COLO829 (cell line): ENCODE results near the gene BSN.

Source experiments
- DNase-seq: peaks from one replicate; pipeline ENCODE4 v3.0.0; 2012; ENCODE audit warnings: low spot score

The BSN gene

GRCh38 chr3:49656541-49657112, 102.3 kb downstream of the BSN start:
- DNase-seq: no peak

DNA sequence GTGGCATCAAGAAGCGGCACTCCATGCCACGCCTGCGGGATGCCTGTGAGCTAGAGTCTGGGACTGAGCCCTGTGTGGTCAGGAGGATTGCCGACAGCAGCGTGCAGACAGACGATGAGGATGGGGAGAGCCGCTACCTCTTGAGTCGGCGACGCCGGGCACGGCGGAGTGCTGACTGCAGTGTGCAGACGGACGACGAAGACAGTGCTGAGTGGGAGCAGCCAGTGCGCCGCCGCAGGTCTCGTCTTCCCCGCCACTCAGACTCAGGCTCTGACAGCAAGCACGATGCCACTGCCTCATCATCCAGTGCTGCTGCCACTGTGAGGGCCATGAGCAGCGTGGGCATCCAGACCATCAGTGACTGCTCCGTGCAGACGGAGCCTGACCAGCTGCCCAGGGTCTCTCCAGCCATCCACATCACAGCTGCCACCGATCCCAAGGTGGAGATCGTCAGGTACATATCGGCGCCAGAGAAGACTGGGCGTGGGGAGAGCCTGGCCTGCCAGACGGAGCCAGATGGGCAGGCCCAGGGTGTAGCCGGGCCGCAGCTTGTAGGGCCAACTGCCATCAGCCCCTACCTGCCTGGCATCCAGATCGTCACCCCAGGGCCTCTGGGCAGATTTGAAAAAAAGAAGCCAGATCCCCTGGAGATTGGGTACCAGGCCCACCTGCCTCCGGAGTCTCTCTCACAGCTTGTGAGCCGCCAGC, 103.1 kb downstream of the BSN start:
- no peak for DNase-seq

- DNase-seq: no peak
These were observed 104.4 kb downstream of the BSN start for GRCh38 chr3:49658711-49659110.

- no peak for DNase-seq
These were observed 105.5 kb downstream of the BSN start for GRCh38 chr3:49659756-49660155.

- DNase-seq: no peak
These were observed 107.0 kb downstream of the BSN start for GRCh38 chr3:49661281-49661680.

GRCh38 chr3:49662021-49662420, 107.7 kb downstream of the BSN start:
- DNase-seq: no peak

DNA sequence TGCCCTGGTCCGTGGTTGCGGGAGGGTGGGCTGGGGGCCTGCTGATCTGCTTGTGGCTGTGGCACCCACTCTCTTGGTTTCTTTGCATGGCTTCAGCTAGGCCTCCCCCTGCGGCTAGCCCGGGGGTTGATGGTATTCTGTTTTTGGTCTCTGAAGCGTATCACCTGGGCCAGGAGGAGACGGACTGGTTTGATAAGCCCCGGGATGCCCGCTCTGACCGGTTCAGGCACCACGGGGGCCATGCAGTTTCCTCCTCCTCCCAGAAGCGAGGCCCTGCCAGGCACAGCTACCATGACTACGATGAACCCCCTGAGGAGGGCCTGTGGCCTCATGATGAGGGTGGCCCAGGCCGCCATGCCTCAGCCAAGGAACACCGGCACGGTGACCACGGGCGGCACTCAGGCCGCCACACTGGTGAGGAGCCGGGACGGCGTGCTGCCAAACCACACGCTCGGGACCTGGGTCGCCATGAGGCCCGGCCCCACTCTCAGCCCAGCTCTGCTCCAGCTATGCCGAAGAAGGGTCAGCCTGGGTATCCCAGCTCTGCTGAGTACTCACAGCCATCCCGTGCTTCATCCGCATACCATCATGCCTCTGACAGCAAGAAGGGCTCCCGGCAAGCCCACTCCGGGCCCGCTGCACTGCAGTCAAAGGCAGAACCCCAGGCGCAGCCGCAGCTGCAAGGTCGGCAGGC, 108.6 kb downstream of the BSN start:
- DNase-seq: no peak

DNA sequence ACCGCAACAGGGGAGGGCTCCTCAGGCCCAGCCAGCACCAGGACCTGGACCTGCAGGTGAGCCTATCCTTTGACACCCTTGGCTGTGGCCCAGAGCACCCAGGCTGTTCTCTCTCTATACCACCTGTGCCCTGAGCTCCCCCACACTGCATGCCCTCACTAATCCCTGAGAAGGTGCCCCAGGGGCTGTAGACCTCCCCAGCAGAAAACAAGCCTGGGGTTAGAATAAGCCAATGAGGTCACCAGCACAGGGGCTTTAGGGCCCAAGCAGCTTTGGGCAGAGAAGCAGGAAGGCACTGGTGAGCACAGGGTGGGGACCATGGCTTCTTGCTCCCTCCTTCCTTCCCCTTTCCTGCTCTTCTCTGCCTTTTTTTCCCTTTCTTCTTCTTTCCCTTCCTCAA, 109.6 kb downstream of the BSN start:
- no peak for DNase-seq

- no peak for DNase-seq
These were observed 110.0 kb downstream of the BSN start for GRCh38 chr3:49664300-49664699.

DNA sequence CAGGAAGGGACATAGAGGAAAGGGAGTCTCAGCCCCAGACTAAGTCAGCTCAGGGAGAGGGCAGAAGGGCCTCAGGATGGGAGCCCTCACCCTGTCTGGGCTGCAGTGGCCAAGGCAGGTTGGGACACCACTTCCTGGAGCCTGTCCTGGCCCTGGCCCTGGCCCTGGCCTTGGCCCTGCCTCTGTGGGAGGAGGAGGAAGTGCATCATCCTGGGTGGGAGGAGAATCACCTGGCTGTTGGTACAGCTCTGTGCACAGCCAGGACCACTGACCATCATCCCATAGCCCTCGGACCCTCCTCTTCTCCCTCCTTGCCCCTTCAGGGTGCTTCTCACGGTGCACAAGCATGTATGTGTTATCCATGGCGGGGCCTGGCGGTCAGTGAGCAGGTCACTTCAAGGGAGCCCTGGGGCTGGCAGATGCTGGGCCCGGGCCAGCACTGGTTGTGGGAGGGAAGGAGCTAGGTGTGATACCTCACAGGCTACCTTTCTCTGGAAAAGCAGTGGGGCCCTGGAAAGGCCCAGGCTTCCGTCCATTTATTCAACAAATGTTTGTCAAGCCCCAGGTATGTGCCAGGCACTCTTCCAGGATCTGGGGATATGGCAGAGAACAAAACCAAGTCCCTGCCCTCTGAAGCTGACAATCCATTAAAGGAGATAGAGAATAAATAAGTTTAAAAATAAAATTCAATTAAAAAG, 111.7 kb downstream of the BSN start:
- no peak for DNase-seq

- no peak for DNase-seq
These were observed 112.3 kb downstream of the BSN start for GRCh38 chr3:49666592-49666991.

DNA sequence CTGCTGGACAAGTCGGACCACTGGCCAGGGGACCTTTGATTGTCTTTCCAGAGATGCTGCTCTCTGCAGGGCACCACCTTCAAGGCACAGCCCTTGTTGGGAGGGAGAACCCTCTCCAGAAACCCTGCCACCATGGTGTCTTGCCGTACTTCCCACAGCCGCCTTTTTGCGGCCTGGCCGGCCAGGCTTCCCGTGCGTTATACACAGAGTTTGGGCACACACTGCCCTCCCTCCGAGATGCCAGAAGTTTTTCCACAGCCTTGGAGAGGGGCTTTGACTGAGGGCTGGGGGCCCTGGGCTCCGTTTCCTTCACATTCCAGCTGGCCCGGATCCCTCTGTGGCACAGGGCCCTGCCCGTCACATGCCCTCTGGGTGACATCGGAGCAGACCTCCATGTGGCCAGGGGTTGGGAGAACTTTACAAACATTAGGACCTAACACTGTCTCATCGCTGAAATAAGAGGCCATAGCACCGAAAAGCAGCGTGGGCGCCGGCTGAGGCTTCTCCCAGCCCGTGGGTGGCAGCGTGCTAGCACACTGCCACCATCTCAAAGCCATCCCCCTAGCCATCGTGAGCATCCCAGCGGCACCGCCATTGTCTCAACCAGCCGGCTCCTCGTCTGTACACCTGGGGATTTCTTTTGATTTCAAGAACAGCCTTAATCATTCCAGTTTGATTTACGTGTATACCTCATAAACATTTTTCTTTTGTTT, 113.6 kb downstream of the BSN start:
- no peak for DNase-seq

GRCh38 chr3:49668414-49668797, 114.1 kb downstream of the BSN start:
- DNase-seq: no peak

- no peak for DNase-seq
These were observed 114.6 kb downstream of the BSN start for GRCh38 chr3:49668861-49669260.

GRCh38 chr3:49669352-49669751, 115.1 kb downstream of the BSN start:
- no peak for DNase-seq

DNA sequence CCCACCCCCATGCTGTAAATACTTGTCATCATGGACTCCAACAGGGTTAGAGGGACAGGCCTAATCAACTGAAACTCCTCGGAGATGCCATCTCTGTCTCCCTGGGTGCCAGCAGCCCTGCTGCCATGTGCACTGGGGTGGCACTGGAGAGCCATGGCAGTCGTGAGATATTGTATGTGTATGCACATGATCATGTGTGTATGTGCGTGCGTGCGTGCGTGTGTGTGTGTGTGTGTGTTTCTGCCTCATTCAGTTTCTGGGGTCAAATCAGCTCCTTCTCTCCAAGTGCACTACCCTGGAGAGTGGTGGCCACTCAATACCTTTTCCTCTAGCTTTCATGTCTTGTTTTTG, 116.6 kb downstream of the BSN start:
- DNase-seq: no peak

DNA sequence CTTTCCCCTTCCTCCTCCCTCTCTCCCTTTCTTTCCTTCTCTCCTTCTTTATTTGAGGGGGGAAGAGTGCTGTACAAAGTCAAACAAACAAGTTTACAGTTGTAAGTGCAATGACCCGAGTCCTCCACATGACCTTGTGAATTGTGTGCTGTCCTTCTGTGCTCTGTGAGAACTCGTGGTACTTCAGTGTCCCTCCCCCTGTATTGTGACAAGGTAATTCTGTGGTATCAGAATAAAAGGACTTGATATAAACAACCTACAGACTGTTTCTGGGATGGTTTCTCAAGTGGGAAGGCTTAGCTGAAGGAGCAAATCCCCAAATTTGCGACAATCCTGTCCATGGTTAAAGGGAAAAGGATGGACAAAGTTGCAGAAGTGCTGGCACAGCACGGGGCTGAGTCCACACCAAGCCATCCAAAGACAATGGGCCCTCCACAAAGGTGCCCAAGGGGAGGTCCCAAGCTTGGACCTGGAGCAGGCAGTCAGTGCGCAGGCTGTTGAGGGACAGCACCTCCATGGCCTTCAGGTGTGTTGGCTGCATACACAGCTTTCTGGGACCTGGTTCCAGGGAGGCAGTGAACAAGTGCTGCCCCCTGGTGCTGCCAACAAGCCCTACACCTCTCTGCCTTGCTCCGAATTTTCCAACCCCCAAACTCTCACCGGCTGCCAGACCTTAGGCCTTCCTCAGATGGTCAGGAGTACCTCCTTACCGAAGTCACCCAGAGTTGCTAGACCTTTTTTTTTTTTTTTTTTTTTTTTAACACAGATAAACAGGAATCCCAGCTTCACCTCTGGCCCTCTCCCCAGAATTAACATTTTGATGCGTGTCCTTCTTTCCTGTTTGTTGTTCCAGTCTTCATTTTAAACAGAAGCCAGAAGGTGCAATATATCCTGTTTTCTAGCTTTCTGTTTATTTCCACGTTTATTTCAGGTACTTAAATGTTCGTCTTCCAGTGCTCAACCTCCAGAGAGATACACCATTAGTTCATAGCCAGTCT, 117.3 kb downstream of the BSN start:
- peak; percentile 88 for DNase-seq

DNA sequence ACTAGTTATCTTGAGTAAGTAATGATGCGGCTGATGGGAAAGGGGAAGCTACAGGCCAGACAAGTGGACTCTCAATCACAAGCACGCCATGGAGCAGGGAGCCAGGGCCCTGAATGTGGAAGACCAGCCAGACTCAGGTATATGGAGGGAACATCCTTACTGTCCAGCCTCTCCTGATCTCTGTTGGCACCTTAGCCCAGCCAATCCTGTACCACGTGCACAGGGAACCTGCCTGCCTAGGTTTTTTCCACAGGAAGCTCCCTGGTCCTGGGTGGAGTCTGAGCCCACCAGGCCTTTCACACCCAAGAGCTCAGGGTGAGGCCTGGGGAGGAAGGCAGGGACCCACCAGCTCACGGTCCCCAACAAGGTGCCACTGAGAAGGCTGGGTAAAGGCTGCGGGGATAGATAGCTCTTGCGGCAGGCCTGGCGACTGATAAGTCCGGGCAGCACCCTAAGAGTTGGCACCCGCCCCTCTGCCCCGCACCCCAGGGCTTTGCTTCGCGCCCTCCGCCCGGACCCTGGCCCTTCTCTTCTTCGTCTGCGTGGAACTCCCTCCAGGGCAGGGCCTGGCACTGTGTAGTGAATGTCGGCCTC, 118.9 kb downstream of the BSN start:
- DNase-seq: peak; percentile 42

GRCh38 chr3:49673715-49674496, 119.6 kb downstream of the BSN start, which contains the start of gene APEH:
TSS of gene APEH (plus strand) at chr3:49674351. CDS start at chr3:49674402, 51 bp downstream.
- DNase-seq: peak; percentile 98

GRCh38 chr3:49674497-49674983, 120.3 kb downstream of the BSN start:
- DNase-seq: no peak
